ENCODE data around the gene CA9.

Gene CA9

DNA sequence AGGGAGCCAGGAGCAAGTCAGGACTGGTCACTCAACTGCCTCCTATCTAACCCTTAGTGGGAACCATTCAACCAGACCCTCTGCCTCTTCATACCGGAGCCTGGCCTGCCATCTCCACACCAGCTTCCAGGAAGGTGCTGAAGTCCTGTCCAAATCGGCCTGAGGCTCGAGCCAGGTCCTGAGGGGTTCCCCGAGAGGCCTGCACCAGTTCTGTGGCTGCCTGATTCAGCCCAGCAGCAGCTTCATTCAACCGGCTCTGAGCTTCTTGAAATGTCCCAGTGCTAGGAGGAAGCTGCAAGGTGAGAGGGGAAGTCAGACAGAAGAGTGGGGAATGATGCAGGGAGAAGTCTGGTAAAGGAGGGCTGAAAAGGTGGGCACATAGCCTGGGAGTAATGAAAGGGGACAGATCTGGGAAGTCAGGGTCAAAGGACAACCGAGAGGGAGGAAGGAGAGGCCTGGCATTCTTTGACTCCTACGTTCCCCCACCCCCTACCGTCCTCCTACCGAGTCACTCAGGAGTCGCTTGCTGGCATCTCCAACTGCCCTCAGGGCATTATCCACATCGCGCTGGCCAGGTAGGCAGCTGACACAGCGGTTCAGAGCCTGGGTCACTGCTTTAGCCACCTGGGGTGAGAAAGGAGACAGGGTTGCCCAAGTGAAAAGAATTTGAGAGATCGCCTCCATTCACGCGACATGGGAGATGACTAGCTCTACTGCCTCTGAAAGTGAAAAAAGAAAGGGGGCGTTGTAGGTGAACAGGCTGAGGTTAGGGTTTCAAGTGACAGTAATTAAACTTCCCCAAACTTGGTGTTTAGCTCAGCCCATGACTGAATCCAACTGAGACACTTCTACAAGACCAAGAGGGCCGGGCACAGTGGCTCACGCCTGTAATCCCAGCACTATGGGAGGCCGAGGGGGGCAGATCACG is 38.0 kb downstream of the CA9 start:
- Histone ChIP-seq H3K27ac (no peak overlapping the region), H3K9ac (ENCODE audit: insufficient read length) (no peak overlapping the region), H3K9me3 (ENCODE audit: low read depth, low read length) (no peaks in the 10 kb centered on the region), H3K36me3 (ENCODE audit: insufficient read depth, low read length) (peaks cover 78% of the 10 kb centered on the region), H3K4me3 (no peak overlapping the region)
- DNase-seq (ENCODE audit: low read depth, low spot score): no peak
- TF ChIP-seq POLR2AphosphoS5 (IDR thresholded peaks at IDR 0.05; ENCODE audit: borderline replicate concordance, low read depth, low read length) (no peak), FOXP2 (optimal IDR thresholded peaks at IDR 0.05; ENCODE audit: control extremely low read depth, extremely low read length, insufficient read depth) (no peak), EZH2 (IDR thresholded peaks at IDR 0.05) (no peak)

DNA sequence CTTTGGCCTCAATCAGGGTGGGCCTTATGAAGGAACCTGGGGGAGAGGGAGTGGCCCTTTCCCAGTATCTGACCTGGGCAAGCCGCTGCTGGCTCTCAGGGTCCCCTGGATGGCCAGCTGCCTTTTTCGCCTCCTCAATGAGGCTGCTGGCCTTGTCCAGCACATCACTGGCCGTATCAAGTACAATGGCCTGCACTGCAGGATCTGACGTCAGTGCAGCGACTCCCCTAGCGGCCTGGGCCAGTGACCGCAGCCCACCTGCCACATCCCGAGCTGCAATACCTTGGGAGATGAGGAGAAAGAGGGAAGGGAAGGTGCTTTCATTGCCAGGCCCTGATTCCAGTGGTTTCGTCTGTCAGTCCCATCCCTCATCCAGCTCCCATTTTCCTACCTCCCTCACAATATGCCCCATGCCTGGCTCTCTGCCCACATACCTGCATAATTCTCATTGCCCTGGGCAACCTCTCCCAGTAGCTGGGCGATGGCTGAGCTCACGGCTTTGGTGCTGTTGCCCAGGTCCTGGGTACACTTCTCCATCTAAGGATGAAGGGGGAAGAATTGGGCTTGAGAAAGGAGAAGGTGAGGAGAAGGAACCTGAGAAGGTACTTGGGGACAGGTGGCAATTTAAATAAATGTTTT is 39.2 kb downstream of the CA9 start:
- peaks cover 78% of the 10 kb centered on the region for H3K36me3 ChIP-seq (ENCODE audit: insufficient read depth, low read length)
- no peak overlapping the region for H3K27ac ChIP-seq
- TF ChIP-seq EZH2 (IDR thresholded peaks at IDR 0.05): no peak
- no peak for TF ChIP-seq FOXP2 (optimal IDR thresholded peaks at IDR 0.05; ENCODE audit: control extremely low read depth, extremely low read length, insufficient read depth)
- no peak for TF ChIP-seq POLR2AphosphoS5 (IDR thresholded peaks at IDR 0.05; ENCODE audit: borderline replicate concordance, low read depth, low read length)
- H3K9me3 ChIP-seq (ENCODE audit: low read depth, low read length): no peaks in the 10 kb centered on the region
- H3K4me3 ChIP-seq: no peak overlapping the region
- no peak for DNase-seq (ENCODE audit: low read depth, low spot score)
- no peak overlapping the region for H3K9ac ChIP-seq (ENCODE audit: insufficient read length)

DNA sequence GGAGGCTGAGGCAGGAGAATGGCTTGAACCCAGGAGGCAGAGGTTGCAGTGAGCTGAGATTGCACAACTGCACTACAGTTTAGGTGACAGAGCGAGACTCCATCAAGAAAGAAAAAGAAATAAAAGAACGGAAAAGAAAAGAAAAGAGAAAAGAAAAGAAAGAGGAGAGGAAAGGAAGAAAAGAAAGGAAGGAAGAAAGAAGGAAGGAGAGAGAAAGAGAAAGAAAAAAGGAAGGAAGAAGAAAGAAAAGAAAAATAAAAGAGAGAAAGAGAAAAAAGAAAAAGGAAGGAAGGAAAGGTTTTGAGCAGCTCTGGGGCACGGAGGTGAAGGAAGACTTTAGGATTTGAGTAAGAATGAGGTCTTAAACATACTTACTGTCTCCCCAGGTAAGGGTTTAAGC is 39.9 kb downstream of the CA9 start:
- Histone ChIP-seq H3K9ac (ENCODE audit: insufficient read length) (no peak overlapping the region), H3K27ac (no peak overlapping the region), H3K36me3 (ENCODE audit: insufficient read depth, low read length) (peaks cover 78% of the 10 kb centered on the region), H3K4me3 (no peak overlapping the region), H3K9me3 (ENCODE audit: low read depth, low read length) (no peaks in the 10 kb centered on the region)
- TF ChIP-seq EZH2 (IDR thresholded peaks at IDR 0.05) (no peak), FOXP2 (optimal IDR thresholded peaks at IDR 0.05; ENCODE audit: control extremely low read depth, extremely low read length, insufficient read depth) (no peak), POLR2AphosphoS5 (IDR thresholded peaks at IDR 0.05; ENCODE audit: borderline replicate concordance, low read depth, low read length) (no peak)
- DNase-seq (ENCODE audit: low read depth, low spot score): no peak

DNA sequence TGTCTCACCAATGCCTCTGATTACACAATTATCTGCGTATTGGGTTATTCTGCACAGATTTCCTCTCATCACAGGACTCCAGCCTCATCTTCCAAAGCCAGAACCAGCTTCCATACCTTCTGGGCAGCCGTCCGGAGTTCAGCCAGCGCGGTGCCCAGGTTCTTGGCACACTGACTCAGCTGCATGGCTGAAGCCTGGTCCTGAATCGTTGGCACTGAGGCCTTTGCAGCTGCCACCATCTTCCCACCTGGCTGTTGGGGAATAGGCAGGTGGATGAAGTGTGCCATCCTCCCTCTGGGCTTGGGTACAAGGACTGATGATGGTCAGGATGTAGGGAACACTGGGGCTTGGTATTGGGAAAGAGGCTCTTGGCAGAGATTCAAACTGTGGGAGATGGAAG is 40.4 kb downstream of the CA9 start:
- TF ChIP-seq POLR2AphosphoS5 (IDR thresholded peaks at IDR 0.05; ENCODE audit: borderline replicate concordance, low read depth, low read length) (no peak), FOXP2 (optimal IDR thresholded peaks at IDR 0.05; ENCODE audit: control extremely low read depth, extremely low read length, insufficient read depth) (no peak), EZH2 (IDR thresholded peaks at IDR 0.05) (no peak)
- H3K4me3 ChIP-seq: no peak overlapping the region
- no peak overlapping the region for H3K27ac ChIP-seq
- no peak overlapping the region for H3K9ac ChIP-seq (ENCODE audit: insufficient read length)
- no peak for DNase-seq (ENCODE audit: low read depth, low spot score)
- peaks cover 80% of the 10 kb centered on the region for H3K36me3 ChIP-seq (ENCODE audit: insufficient read depth, low read length)
- H3K9me3 ChIP-seq (ENCODE audit: low read depth, low read length): no peaks in the 10 kb centered on the region

DNA sequence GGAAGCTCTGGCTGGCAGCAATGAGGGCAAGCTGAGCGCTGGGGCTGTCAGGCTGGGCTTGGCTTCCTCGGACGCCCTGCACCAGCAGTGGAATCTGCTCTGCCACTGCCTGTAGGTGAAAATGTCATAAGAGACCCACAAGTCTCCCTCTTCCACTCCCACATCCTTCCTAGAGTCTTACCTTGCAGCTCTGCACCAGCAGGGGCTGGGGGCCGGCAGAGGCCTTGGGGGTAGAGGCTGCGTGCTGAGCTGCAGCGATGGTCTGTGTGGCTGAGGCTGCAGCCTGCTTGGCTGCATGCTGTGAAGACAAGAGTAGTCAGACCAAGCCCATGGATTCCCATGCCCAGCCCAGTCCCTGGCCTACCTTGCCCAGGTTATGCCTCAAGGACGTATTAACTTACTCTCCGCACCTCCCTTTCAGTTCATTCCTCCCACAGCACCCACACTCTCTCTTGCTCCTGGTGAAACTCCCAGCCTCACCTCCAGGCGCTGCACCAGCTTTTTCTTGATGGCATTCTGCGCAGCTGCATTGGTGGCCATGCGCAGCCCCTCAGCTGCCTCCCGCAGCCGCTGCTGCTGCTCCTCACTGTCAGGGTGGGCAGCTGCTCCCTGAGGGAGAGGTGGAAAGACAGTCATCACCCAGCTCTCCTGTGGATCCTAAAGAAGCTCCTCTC is 41.0 kb downstream of the CA9 start:
- peaks cover 86% of the 10 kb centered on the region for H3K36me3 ChIP-seq (ENCODE audit: insufficient read depth, low read length)
- no peak for TF ChIP-seq POLR2AphosphoS5 (IDR thresholded peaks at IDR 0.05; ENCODE audit: borderline replicate concordance, low read depth, low read length)
- TF ChIP-seq EZH2 (IDR thresholded peaks at IDR 0.05): no peak
- no peak for TF ChIP-seq FOXP2 (optimal IDR thresholded peaks at IDR 0.05; ENCODE audit: control extremely low read depth, extremely low read length, insufficient read depth)

DNA sequence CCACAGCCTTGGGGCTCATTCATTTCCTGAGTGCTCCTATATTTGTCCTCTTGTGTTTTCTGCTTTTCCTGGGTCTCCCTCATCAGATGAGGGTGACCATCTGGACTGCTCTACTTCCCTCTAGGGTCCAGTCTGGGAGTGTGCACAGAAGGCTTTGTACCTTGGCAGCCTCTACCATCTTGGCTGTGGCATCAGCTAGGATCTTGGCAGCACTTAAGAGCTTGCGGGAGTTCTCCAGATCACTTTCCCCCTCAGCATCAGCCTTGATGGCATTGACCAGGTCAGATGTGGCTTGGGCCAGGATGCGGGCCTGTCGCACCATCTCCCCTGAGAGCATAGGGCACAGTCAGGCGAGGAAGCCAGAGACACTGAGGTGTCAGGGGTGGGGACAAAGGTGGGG is 42.5 kb downstream of the CA9 start:
- Histone ChIP-seq H3K4me3 (no peak overlapping the region), H3K9ac (ENCODE audit: insufficient read length) (no peak overlapping the region), H3K27ac (no peak overlapping the region), H3K9me3 (ENCODE audit: low read depth, low read length) (no peaks in the 10 kb centered on the region), H3K36me3 (ENCODE audit: insufficient read depth, low read length) (peaks cover 90% of the 10 kb centered on the region)
- TF ChIP-seq POLR2AphosphoS5 (IDR thresholded peaks at IDR 0.05; ENCODE audit: borderline replicate concordance, low read depth, low read length): no peak
- no peak for TF ChIP-seq EZH2 (IDR thresholded peaks at IDR 0.05)
- TF ChIP-seq FOXP2 (optimal IDR thresholded peaks at IDR 0.05; ENCODE audit: control extremely low read depth, extremely low read length, insufficient read depth): no peak
- DNase-seq (ENCODE audit: low read depth, low spot score): no peak

More for the DNA sequence above, 41.0 kb downstream of the CA9 start:
- Histone ChIP-seq H3K4me3 (no peak overlapping the region), H3K9ac (ENCODE audit: insufficient read length) (no peak overlapping the region), H3K9me3 (ENCODE audit: low read depth, low read length) (no peaks in the 10 kb centered on the region), H3K27ac (no peak overlapping the region)
- DNase-seq (ENCODE audit: low read depth, low spot score): no peak

DNA sequence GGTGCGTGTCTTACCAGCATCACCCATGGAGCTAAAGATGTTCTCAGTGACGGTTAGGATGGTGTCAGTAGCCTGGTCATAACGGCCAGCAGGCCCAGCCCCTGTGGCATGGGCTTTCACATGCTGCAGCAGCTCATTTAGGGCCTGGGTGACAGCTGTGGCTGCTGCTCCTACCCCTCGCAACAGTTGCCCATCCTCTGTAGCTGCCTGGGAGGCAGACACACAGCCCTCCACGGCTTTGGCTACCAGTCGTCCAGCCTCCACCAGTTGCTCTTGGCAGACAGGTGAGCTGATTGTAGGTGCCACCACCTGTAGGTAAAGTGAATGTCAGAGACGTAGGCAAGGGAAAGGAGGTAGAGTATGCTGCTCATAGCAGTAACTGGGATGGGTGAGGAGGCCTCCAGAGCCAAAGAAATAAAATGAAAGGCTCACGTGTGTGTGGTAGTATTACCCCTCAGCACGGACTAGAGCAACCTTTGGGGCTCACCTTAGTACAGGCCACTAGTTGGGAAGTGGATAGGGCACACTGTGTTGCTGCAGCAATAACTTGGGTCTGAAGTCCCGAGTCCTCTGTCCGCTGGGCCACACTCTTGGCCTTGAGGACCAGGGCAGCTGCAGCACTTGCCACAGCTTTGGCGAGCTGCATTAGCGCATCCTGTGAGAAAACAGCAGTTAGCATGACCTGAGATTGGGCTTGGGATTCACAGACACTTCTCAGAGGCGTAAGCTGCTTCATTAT is 43.6 kb downstream of the CA9 start:
- no peak for DNase-seq (ENCODE audit: low read depth, low spot score)
- H3K4me3 ChIP-seq: no peak overlapping the region
- no peak overlapping the region for H3K27ac ChIP-seq
- H3K9me3 ChIP-seq (ENCODE audit: low read depth, low read length): no peaks in the 10 kb centered on the region
- no peak overlapping the region for H3K9ac ChIP-seq (ENCODE audit: insufficient read length)
- no peak for TF ChIP-seq EZH2 (IDR thresholded peaks at IDR 0.05)
- no peak for TF ChIP-seq FOXP2 (optimal IDR thresholded peaks at IDR 0.05; ENCODE audit: control extremely low read depth, extremely low read length, insufficient read depth)
- no peak for TF ChIP-seq POLR2AphosphoS5 (IDR thresholded peaks at IDR 0.05; ENCODE audit: borderline replicate concordance, low read depth, low read length)
- peaks cover 92% of the 10 kb centered on the region for H3K36me3 ChIP-seq (ENCODE audit: insufficient read depth, low read length)
